ENCODE data around the gene ANGEL2. TPM values are rescaled to one million over a fixed set of nuclear protein-coding genes. Genes with fewer than 3 reads are reported as not detected.

Gene ANGEL2
- total RNA-seq, 4 donors from 2014 or later, result 23.8 to 53.3 (median 31.2) TPM

GRCh38 chr1:212986551-212986950, 29.1 kb downstream of the ANGEL2 start:
- no peak overlapping the region for H3K4me3 ChIP-seq (ENCODE audit: low read depth, poor library complexity, severe bottlenecking)
- 79 to 80% methylated on average over 2 of the region's 2 CpGs for WGBS, 2 donors
- no peak for TF ChIP-seq CTCF (IDR thresholded peaks at IDR 0.05)
- no peak for TF ChIP-seq POLR2A (IDR thresholded peaks at IDR 0.05)
- DNase-seq (ENCODE audit: low spot score in 2 of 2), result peak in 1 of 2 donors; percentile 54
- intact Hi-C loops (cut with DNase I; ENCODE audit: low total_unique reads), result no loop called here

GRCh38 chr1:212984522-212985291, 31.0 kb downstream of the ANGEL2 start:
- DNase-seq (ENCODE audit: low spot score in 2 of 2), result no peak
- 89 to 90% methylated on average over 6 of the region's 6 CpGs for WGBS, 2 donors
- TF ChIP-seq CTCF (IDR thresholded peaks at IDR 0.05) (no peak), POLR2A (IDR thresholded peaks at IDR 0.05) (no peak)
- intact Hi-C loops (cut with DNase I; ENCODE audit: low total_unique reads), result no loop called here
- H3K4me3 ChIP-seq (ENCODE audit: low read depth, poor library complexity, severe bottlenecking), result no peak overlapping the region

GRCh38 chr1:212983482-212983881, 32.2 kb downstream of the ANGEL2 start:
- intact Hi-C loops (cut with DNase I; ENCODE audit: low total_unique reads), result no loop called here

GRCh38 chr1:212982430-212983152, 33.1 kb downstream of the ANGEL2 start:
- no peak overlapping the region for H3K4me3 ChIP-seq (ENCODE audit: low read depth, poor library complexity, severe bottlenecking)
- intact Hi-C loops (cut with DNase I; ENCODE audit: low total_unique reads), result no loop called here
- TF ChIP-seq POLR2A (IDR thresholded peaks at IDR 0.05) (no peak), CTCF (IDR thresholded peaks at IDR 0.05) (no peak)
- 47 to 51% methylated on average over 6 of the region's 6 CpGs for WGBS, 2 donors
- peak in 1 of 2 donors; percentile 32 for DNase-seq (ENCODE audit: low spot score in 2 of 2)

More at GRCh38 chr1:212983482-212983881, 32.2 kb downstream of the ANGEL2 start:
- 88 to 92% methylated on average over 3 of the region's 3 CpGs for WGBS, 2 donors
- DNase-seq (ENCODE audit: low spot score in 2 of 2), result peak in 1 of 2 donors; percentile 42
- H3K4me3 ChIP-seq (ENCODE audit: low read depth, poor library complexity, severe bottlenecking), result no peak overlapping the region
- TF ChIP-seq CTCF (IDR thresholded peaks at IDR 0.05) (no peak), POLR2A (IDR thresholded peaks at IDR 0.05) (no peak)

- DNase-seq (ENCODE audit: low spot score in 2 of 2), result peak in 1 of 2 donors; percentile 79
- no peak for TF ChIP-seq CTCF (IDR thresholded peaks at IDR 0.05)
- TF ChIP-seq POLR2A (IDR thresholded peaks at IDR 0.05), result no peak
- WGBS, 2 donors, result 52 to 54% methylated on average over 13 of the region's 13 CpGs
- no peak overlapping the region for H3K4me3 ChIP-seq (ENCODE audit: low read depth, poor library complexity, severe bottlenecking)
- intact Hi-C loops (cut with DNase I; ENCODE audit: low total_unique reads), result no loop called here
Observed at GRCh38 chr1:212981571-212982328, 33.9 kb downstream of the ANGEL2 start.

Data from lower leg skin (tissue), 4 donors.